Measurements from ENCODE around the gene BEND3.

- TF ChIP-seq CTCF (IDR thresholded peaks at IDR 0.05; ENCODE audit: low read length): no peak
- TF ChIP-seq EZH2phosphoT487 (IDR thresholded peaks at IDR 0.05; ENCODE audit: low read length): no peak
- no peak for TF ChIP-seq EZH2 (optimal IDR thresholded peaks at IDR 0.05; ENCODE audit: low read depth, low read length)
Observed at GRCh38 chr6:107101211-107101610, 14.1 kb downstream of the BEND3 start.

All from MM.1S (cell line).